Hepatocyte (in vitro differentiated cells): Measurements from ENCODE around the gene C3orf85.

Experiments
- CTCF ChIP-seq: fragments of 200-600 bp; sonication (generic); IDR thresholded peaks from 2 replicates; pipeline ENCODE4 v1.5.1; 2016; ENCODE audit warnings: antibody characterized with exemption, mild to moderate bottlenecking; ENCODE audit not compliant: poor library complexity
- EZH2 ChIP-seq: fragments of 200-600 bp; sonication (generic); IDR thresholded peaks from 2 replicates; pipeline ENCODE4 v1.6.1; 2016; ENCODE audit warnings: antibody characterized with exemption, mild to moderate bottlenecking, borderline replicate concordance

GRCh38 chr3:109171479-109171878 lies 35.0 kb downstream of the C3orf85 start:
- TF ChIP-seq CTCF (no peak), EZH2 (no peak)
